ENCODE results near the gene CDK6. TPM values are rescaled to one million over a fixed set of nuclear protein-coding genes. Genes with fewer than 3 reads are reported as not detected.

Gene CDK6
- polyA plus RNA-seq, 1 experiment, result 29.2 TPM

GRCh38 chr7:92823042-92823441, 13.3 kb downstream of the CDK6 start:
- POLR2A ChIA-PET, result interaction anchor here (0.6 to 0.7 kb wide), 2 partner anchors 100 to 135 kb away, joined by 6 to 8 read pairs; no protein-coding TSS in a partner anchor

GRCh38 chr7:92820191-92820590, 16.2 kb downstream of the CDK6 start:
- DNase-seq (ENCODE audit: low read depth), result no peak
- CTCF ChIA-PET, result no interaction called here
- POLR2A ChIA-PET, result interaction anchor here (0.6 kb wide), 1 partner anchor 20 kb away, joined by 3 read pairs; no protein-coding TSS in a partner anchor

More at GRCh38 chr7:92823042-92823441, 13.3 kb downstream of the CDK6 start:
- Histone ChIP-seq H3K27me3 (ENCODE audit: control insufficient read depth, insufficient read depth, low read length) (no peaks in the 10 kb centered on the region), H3K36me3 (ENCODE audit: control insufficient read depth, insufficient read depth, low read length) (peaks cover 2% of the 10 kb centered on the region), H3K4me3 (ENCODE audit: low read depth, low read length) (no peak overlapping the region)
- no peak for DNase-seq (ENCODE audit: low read depth)
- CTCF ChIA-PET, result interaction anchor here (0.6 to 1.1 kb wide), 2 partner anchors 106 to 117 kb away, joined by 3 read pairs; no protein-coding TSS in a partner anchor
- no peak for TF ChIP-seq CTCF (IDR thresholded peaks at IDR 0.05; ENCODE audit: insufficient read depth, low read depth, low read length)

GRCh38 chr7:92817398-92817797, 19.0 kb downstream of the CDK6 start:
- Histone ChIP-seq H3K36me3 (ENCODE audit: control insufficient read depth, insufficient read depth, low read length) (no peaks in the 10 kb centered on the region), H3K27me3 (ENCODE audit: control insufficient read depth, insufficient read depth, low read length) (no peaks in the 10 kb centered on the region), H3K4me3 (ENCODE audit: low read depth, low read length) (no peak overlapping the region)
- ChIA-PET CTCF (interaction anchor here (1.6 kb wide), 1 partner anchor 226 kb away, joined by 3 read pairs; no protein-coding TSS in a partner anchor), POLR2A (no interaction called here)
- no peak for DNase-seq (ENCODE audit: low read depth)
- TF ChIP-seq CTCF (IDR thresholded peaks at IDR 0.05; ENCODE audit: insufficient read depth, low read depth, low read length), result no peak

More at GRCh38 chr7:92820191-92820590, 16.2 kb downstream of the CDK6 start:
- Histone ChIP-seq H3K36me3 (ENCODE audit: control insufficient read depth, insufficient read depth, low read length) (no peaks in the 10 kb centered on the region), H3K27me3 (ENCODE audit: control insufficient read depth, insufficient read depth, low read length) (no peaks in the 10 kb centered on the region), H3K4me3 (ENCODE audit: low read depth, low read length) (no peak overlapping the region)
- TF ChIP-seq CTCF (IDR thresholded peaks at IDR 0.05; ENCODE audit: insufficient read depth, low read depth, low read length), result no peak

GRCh38 chr7:92815412-92815811, 21.0 kb downstream of the CDK6 start:
- DNase-seq (ENCODE audit: low read depth), result no peak
- no peak overlapping the region for H3K4me3 ChIP-seq (ENCODE audit: low read depth, low read length)
- no peak for TF ChIP-seq CTCF (IDR thresholded peaks at IDR 0.05; ENCODE audit: insufficient read depth, low read depth, low read length)
- no peaks in the 10 kb centered on the region for H3K36me3 ChIP-seq (ENCODE audit: control insufficient read depth, insufficient read depth, low read length)
- CTCF ChIA-PET, result no interaction called here
- H3K27me3 ChIP-seq (ENCODE audit: control insufficient read depth, insufficient read depth, low read length), result no peaks in the 10 kb centered on the region
- POLR2A ChIA-PET, result no interaction called here

- H3K4me3 ChIP-seq (ENCODE audit: low read depth, low read length), result no peak overlapping the region
- no peak for TF ChIP-seq CTCF (IDR thresholded peaks at IDR 0.05; ENCODE audit: insufficient read depth, low read depth, low read length)
- DNase-seq (ENCODE audit: low read depth), result no peak
- ChIA-PET POLR2A (no interaction called here), CTCF (interaction anchor here (1.2 to 1.3 kb wide), 2 partner anchors 11 to 115 kb away, joined by 3 to 5 read pairs; no protein-coding TSS in a partner anchor)
- no peaks in the 10 kb centered on the region for H3K27me3 ChIP-seq (ENCODE audit: control insufficient read depth, insufficient read depth, low read length)
- H3K36me3 ChIP-seq (ENCODE audit: control insufficient read depth, insufficient read depth, low read length), result no peaks in the 10 kb centered on the region
Observed at GRCh38 chr7:92813390-92814024, 22.9 kb downstream of the CDK6 start.

All from BJ (cell line).